DMS53 treated with DMSO at 0.1 percent for 48 hours (cell line): ENCODE measurements around the gene TMEM126A.
"Not testable (repeated sequence)": the region's sequence is repeated elsewhere in the genome, so short reads cannot be mapped to it uniquely, and the experiment has no call there.

Experiments used
- DNase-seq: peaks from one replicate; lab custom pipeline; 2025; ENCODE audit not compliant: unreplicated experiment; lab: John Stamatoyannopoulos, UW

The TMEM126A gene

GRCh38 chr11:85656777-85657176 is 9.0 kb downstream of the TMEM126A start:
- DNase-seq = no peak

- DNase-seq = no peak
Observed at GRCh38 chr11:85658180-85658579, 10.4 kb downstream of the TMEM126A start.

- no peak for DNase-seq
Observed at GRCh38 chr11:85661972-85662664, 14.4 kb downstream of the TMEM126A start.

- no peak for DNase-seq
Observed at GRCh38 chr11:85663080-85663752, 15.4 kb downstream of the TMEM126A start.

GRCh38 chr11:85663753-85664614 is 16.2 kb downstream of the TMEM126A start:
- DNase-seq = peak; percentile 83

- DNase-seq = peak; percentile 98
Observed at GRCh38 chr11:85664615-85665481, 17.1 kb downstream of the TMEM126A start, which contains the start of gene CREBZF. CREBZF (minus strand) TSS chr11:85665129; CDS start chr11:85664875, 254 bp downstream.

GRCh38 chr11:85665733-85666132 is 18.0 kb downstream of the TMEM126A start:
- no peak for DNase-seq

- no peak for DNase-seq
Observed at GRCh38 chr11:85666687-85667086, 18.9 kb downstream of the TMEM126A start.

- no peak for DNase-seq
Observed at GRCh38 chr11:85668157-85668556, 20.4 kb downstream of the TMEM126A start.

- DNase-seq = not testable (repeated sequence)
Observed at GRCh38 chr11:85670949-85671663, 23.3 kb downstream of the TMEM126A start.

GRCh38 chr11:85672105-85672902 is 24.5 kb downstream of the TMEM126A start:
- DNase-seq = no peak

- DNase-seq = no peak
Observed at GRCh38 chr11:85673393-85673792, 25.6 kb downstream of the TMEM126A start.

- DNase-seq = no peak
Observed at GRCh38 chr11:85679576-85679975, 31.8 kb downstream of the TMEM126A start.

GRCh38 chr11:85680897-85681296 is 33.1 kb downstream of the TMEM126A start:
- DNase-seq = no peak

- DNase-seq = peak; percentile 74
Observed at GRCh38 chr11:85682330-85683305, 34.9 kb downstream of the TMEM126A start.

- DNase-seq = peak; percentile 79
Observed at GRCh38 chr11:85685125-85685819, 37.5 kb downstream of the TMEM126A start.

GRCh38 chr11:85685820-85686459 is 38.2 kb downstream of the TMEM126A start, which contains the start of gene CCDC89:
CCDC89 (minus strand) TSS chr11:85686195; CDS start chr11:85686130, 65 bp downstream.
- peak; percentile 100 for DNase-seq
